ENCODE results near the gene SMG6.

DNA sequence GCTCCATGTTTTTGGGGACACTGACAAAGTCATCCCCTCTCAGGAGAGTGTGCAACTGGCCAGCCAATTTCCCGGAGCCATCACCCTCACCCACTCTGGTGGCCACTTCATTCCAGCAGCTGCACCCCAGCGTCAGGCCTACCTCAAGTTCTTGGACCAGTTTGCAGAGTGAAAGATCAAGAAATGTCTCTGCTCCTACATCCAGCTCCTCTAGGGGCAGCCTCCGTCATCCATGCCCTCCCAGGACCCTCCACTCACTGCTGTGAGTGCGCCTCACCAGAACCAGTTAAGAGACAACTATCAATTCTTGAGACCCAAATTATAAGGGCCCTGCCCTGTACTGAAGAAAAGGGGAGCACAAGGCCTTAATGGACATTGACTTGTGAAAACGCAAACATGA, 260.7 kb downstream of the SMG6 start:
- TF ChIP-seq, protein P1, sequence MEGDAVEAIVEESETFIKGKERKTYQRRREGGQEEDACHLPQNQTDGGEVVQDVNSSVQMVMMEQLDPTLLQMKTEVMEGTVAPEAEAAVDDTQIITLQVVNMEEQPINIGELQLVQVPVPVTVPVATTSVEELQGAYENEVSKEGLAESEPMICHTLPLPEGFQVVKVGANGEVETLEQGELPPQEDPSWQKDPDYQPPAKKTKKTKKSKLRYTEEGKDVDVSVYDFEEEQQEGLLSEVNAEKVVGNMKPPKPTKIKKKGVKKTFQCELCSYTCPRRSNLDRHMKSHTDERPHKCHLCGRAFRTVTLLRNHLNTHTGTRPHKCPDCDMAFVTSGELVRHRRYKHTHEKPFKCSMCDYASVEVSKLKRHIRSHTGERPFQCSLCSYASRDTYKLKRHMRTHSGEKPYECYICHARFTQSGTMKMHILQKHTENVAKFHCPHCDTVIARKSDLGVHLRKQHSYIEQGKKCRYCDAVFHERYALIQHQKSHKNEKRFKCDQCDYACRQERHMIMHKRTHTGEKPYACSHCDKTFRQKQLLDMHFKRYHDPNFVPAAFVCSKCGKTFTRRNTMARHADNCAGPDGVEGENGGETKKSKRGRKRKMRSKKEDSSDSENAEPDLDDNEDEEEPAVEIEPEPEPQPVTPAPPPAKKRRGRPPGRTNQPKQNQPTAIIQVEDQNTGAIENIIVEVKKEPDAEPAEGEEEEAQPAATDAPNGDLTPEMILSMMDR (IDR thresholded peaks at IDR 0.05), result no peak
- no peak for TF ChIP-seq POLR2A (IDR thresholded peaks at IDR 0.05)

All from esophagus squamous epithelium (tissue), 4 donors.